SK-MEL-5 (cell line): Measurements from ENCODE around the gene FGD5. TPM values are rescaled to one million over a fixed set of nuclear protein-coding genes. Genes with fewer than 3 reads are reported as not detected.

Experiments
- DNase-seq: peaks from one replicate; pipeline ENCODE4 v3.0.0-alpha.2; 2016; ENCODE audit warnings: low read depth, low spot score
- in situ Hi-C: cut with HindIII; loops from 2 replicates; pipeline ENCODE4 v1.10.0; 2016; ENCODE audit warnings: low sequenced_read_pairs, high pct_unique_total_duplicates, low pct_unique_long_range_greater_than_20kb
- total RNA-seq: library from RNA; depleted of rRNA; stranded (reverse); fragments of >200 nt; shearing (Covaris generic); gene quantifications from 2 replicates; pipeline ENCODE4 v1.2.3, GENCODE V29; 2014

FGD5 gene
- total RNA-seq, 1 experiment from 2014 or later, result not detected

- no peak for DNase-seq
- in situ Hi-C loops, result no loop called here
Observed at GRCh38 chr3:14875411-14876175, 56.8 kb downstream of the FGD5 start.

DNA sequence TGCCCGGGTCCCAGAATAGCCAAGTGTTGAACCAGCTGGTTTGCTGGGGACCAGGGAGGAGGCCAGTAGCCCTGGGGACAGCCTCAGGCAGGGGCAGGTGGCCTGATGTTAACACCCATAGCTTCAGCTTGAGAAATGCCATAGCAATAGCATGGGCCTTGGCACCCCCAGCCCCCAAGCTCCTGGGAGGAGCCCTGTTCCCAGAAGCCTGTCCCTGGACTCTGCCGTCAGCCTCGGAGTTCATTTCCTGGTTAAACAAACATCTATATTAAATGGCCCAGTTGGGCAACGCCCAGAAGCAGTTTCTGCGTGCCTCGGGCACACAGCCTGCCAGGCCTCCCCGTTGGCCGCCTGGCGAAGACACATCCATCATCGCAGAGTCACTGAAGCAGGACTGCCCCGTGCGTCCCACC is 58.2 kb downstream of the FGD5 start:
- no peak for DNase-seq
- in situ Hi-C loops, result no loop called here

GRCh38 chr3:14877469-14877868 is 58.7 kb downstream of the FGD5 start:
- no peak for DNase-seq
- in situ Hi-C loops, result no loop called here

GRCh38 chr3:14879211-14879874 is 60.6 kb downstream of the FGD5 start:
- in situ Hi-C loops, result no loop called here
- DNase-seq, result no peak

DNA sequence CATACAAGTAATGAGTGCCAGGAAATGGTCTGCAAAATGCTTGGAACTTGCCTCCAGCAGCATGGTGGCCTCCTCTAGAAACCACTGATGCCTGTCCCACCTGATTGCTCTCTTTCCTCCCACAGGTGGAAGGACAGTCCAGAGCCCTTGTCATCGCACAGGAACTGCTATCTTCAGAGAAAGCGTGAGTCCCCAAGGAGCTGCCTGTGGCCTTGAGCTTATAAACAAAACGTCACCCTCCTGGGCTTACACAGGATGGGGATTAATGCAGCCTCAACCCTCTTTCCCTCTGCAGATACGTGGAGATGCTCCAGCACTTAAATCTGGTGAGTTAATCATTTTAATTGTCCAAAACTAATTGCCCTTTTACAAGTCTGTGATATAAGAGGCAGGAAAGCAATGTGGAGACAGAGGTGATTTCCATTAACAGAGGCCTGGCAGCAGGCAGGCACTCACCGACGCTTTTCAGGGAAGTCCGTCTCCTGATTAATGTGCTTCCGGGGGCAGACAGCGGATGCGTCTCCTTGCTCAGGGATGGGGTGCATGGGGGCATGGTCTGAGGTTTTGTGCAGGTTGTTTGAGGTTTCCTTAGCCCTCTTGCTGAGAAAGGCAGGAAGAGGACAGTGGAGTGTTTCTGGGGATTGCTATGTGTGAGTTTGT is 61.8 kb downstream of the FGD5 start:
- DNase-seq, result no peak
- in situ Hi-C loops, result no loop called here

- in situ Hi-C loops, result no loop called here
- DNase-seq, result no peak
Observed at GRCh38 chr3:14883226-14883625, 64.5 kb downstream of the FGD5 start.

DNA sequence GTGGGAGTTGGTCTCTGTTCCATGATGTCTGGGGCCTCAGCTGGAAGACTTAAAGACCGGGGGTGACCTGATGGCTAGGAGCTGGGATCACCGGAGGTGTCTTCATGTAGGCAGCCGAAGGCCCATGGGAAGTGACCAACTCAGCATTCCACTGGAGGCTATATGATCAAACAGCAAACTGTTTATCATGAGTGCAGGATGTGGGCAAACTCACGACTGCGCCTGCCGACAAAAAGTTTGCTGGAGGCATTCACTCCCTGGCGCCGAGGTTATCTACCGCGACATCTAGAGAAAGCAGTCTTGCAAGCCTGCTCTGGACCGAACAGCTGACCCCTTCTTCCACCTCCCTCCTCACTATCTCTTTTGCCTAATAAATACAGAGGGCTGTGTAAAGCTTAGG is 65.9 kb downstream of the FGD5 start:
- in situ Hi-C loops, result no loop called here

DNA sequence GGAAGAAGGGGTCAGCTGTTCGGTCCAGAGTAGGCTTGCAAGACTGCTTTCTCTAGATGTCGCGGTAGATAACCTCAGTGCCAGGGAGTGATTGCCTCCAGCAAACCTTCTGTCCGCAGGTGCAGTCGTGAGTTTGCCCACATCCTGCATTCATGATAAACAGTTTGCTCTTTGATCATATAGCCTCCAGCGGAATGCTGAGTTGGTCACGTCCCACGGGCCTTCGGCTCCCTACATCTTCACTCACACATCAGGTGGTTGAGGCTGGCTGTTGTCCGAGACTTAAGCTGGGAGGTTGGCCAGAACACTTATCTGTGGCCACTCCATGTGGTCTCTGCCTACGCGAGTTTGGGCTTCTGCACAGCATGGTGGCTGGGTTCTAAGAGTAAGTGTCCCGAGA is 66.5 kb downstream of the FGD5 start:
- DNase-seq, result no peak
- in situ Hi-C loops, result no loop called here

More for the DNA sequence above, 65.9 kb downstream of the FGD5 start:
- peak; percentile 49 for DNase-seq

- DNase-seq, result no peak
- in situ Hi-C loops, result no loop called here
Observed at GRCh38 chr3:14886101-14886500, 67.3 kb downstream of the FGD5 start.

DNA sequence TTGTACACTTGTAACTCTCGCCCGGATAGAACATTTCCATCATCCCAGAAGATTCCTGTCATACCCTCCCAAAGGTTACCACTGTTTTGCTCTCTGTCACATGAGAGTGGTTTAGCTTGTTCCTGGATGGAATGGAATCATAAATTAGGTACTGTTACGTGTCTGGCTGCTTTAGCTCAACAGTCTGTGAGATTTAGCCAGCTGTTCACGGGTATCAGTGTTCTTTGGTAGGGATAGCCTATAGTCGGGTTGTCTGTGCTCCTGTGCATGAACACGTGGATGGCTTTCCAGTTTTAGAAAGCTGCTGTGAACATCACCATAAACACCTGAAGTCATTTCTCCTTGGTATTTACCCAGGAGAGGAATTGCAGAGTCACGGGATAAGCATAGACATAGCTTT is 70.4 kb downstream of the FGD5 start:
- in situ Hi-C loops, result no loop called here
- DNase-seq, result no peak

- in situ Hi-C loops, result no loop called here
- no peak for DNase-seq
Observed at GRCh38 chr3:14889943-14890342, 71.2 kb downstream of the FGD5 start.

GRCh38 chr3:14890476-14890875 is 71.7 kb downstream of the FGD5 start:
- no peak for DNase-seq
- in situ Hi-C loops, result no loop called here

DNA sequence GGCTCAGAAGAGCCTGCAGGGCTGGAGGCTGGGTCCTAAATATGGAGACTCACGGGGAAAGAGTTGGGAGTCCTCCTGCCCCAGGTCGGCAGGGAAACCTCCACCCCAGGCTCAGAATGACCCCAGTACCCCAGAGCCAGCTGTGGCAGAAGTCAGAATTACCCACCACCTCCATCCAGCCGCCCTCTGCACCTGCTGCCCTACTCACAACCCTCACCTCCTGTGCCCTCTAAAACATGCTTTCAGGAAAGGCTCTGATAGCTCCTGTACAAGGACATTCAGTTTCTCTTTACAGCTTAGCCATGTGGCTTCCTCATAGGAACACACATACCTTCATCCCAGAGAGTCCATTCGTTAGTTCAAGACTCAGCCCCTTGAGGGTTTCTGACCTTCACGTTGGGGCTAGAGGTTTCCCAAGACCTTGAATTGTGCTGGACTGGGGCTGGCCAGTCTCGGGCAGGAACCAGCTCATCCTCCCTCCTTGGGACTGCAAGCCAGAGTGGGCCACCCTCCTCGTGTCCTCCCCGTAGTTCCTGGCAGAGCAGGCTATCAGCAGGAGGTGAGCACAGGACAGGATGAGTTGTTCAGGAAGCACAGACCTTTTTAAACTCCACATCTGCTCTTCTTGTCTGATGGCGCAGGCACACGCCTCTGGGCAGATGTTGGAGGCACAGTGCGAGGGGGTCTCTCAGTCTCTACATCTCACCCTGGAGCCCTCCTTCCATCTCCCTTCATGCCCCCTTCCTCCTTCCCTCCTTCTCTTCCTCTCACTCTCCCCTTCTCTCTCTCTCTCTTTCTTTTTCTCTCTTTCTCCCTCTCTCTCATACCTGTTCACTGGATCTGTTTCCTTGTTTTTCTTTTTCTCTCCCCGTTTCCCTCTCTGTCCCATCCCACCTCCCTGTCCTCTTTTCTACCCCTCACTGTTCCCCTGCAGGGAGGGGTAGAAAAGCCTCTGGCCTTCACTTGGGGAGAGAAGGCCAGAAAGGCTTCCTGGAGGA is 72.7 kb downstream of the FGD5 start:
- no peak for DNase-seq
- in situ Hi-C loops, result no loop called here

DNA sequence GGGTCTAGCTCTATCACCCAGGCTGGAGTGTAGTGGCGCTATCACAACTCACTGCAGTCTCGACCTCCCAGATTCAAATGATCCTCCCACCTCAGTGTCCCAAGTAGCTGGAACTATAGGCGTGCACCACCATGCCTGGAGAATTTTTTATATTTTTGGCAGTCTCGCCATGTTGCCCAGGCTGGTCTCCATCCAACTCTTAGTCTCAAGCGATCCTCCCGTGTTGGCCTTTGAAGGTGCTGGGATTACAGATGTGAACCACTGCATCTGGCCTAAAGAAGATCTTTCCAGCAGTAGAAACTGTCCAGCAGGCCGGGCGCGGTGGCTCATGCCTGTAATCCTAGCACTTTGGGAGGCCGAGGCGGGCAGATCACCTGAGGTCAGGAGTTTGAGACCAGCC is 73.5 kb downstream of the FGD5 start:
- no peak for DNase-seq

DNA sequence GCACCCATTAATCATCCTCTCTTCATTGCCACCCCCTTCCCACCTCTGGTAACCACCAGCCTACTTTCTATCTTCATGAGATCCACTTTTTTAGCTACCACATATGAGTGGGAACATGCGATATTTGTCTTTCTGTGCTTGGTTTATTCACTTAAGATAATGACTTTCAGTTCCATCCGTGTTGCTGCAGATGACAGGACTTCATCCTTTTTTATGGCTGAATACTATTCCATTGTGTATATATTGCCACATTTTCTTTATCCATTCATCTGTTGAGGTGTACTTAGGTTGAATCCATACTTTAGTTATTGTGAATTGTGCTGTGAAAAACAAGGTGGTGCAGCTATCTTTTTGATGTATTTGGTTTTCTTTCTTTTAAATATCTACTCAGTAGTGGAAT is 75.3 kb downstream of the FGD5 start:
- DNase-seq, result no peak
- in situ Hi-C loops, result no loop called here

More for the DNA sequence above, 73.5 kb downstream of the FGD5 start:
- in situ Hi-C loops, result no loop called here

DNA sequence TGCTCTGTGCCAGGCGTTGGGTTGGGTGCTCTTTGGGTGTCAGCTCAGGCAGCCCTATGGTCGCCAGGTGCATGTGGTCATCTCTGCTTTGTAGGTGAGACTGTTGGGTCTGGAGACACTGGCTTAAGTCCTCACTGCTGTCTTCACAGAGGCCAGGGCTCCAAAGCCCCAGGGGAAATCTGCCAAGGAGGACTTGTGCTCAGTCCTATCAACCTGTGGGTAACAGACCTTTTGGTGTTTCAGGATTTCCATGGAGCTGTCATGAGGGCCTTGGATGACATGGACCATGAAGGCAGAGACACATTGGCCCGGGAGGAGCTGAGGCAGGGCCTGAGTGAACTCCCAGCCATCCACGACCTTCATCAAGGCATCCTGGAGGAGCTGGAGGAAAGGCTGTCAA is 78.5 kb downstream of the FGD5 start:
- in situ Hi-C loops, result no loop called here
- DNase-seq, result no peak

DNA sequence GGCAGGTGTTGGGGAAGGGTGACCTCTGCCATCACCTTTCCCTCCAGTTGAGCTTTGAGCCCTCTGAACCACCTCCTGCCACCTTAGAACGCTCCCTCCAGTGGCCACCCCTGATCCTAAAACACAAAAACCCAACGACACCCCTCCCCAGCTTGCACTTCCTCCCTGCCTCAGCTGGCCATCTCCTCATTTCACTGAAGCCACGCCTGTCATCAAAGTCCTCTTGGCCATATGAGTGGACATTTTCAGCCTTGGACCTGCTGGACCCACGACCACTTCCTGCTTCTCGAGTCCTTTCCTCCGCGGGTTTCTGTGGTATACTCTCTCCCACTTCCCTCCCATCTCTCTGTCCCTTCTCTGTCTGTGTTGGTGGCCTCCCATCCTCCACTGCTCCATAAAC is 80.2 kb downstream of the FGD5 start:
- in situ Hi-C loops, result no loop called here
- DNase-seq, result no peak
